ENCODE results near the gene CDX4. TPM values are rescaled to one million over a fixed set of nuclear protein-coding genes. Genes with fewer than 3 reads are reported as not detected.

CDX4 gene
- not detected for total RNA-seq
- not detected for total RNA-seq (2013)

DNA sequence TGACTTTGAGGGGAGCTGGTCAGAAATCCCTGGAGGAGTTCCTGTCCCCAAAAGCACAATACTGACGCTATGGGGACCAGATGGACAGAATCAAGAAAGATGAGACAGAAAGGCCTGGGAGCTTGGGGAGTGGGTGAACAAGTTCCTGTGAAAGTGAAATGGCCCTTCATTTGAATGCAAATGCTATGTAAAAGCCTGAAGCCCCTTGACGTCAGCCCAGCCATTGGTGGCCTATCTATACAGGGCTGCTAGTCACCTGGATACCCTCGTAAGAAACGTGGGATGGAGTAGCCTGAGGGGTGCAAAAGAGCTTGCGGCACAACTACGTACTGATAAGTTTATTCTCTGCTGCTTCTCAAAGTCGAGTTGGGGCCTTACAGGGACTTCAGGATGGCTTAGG, at the start of gene CDX4:
CDX4 (plus strand) TSS at position 223 of the 400 bp plus-strand sequence. CDS start 201 bp downstream, outside the sequence.
- no peak for ATAC-seq
- H3K4me1 ChIP-seq (ENCODE audit: control insufficient read depth, insufficient read depth, low read length): no peaks in the 10 kb centered on the region
- H3K27ac ChIP-seq (ENCODE audit: low read length): no peak within 1 kb of the TSS
- H3K4me3 Mint-ChIP-seq: no peak within 1 kb of the TSS
- H3K27me3 ChIP-seq (ENCODE audit: control insufficient read depth, insufficient read depth, low read length): peaks cover 5% of the 10 kb centered on the region
- TF ChIP-seq CTCF (IDR thresholded peaks at IDR 0.05): no peak
- WGBS (ENCODE audit: insufficient coverage): 38% methylated on average over 7 of the region's 7 CpGs
- no peak for DNase-seq
- H3K27ac Mint-ChIP-seq: no peak within 1 kb of the TSS
- no peaks in the 10 kb centered on the region for H3K36me3 Mint-ChIP-seq
- H3K9me3 Mint-ChIP-seq: no peaks in the 10 kb centered on the region
- peaks cover 23 to 61% of the 10 kb centered on the region in 2 donors for H3K27me3 Mint-ChIP-seq (ENCODE audit: low read depth in 2 of 2)
- intact Hi-C loops (cut with micrococcal nuclease): no loop called here
- H3K4me1 Mint-ChIP-seq: no peaks in the 10 kb centered on the region
- H3K4me3 ChIP-seq (ENCODE audit: low read length): no peak within 1 kb of the TSS
- H3K36me3 ChIP-seq (ENCODE audit: control insufficient read depth, insufficient read depth, low read length): no peaks in the 10 kb centered on the region
- no peaks in the 10 kb centered on the region for H3K9me3 ChIP-seq (ENCODE audit: control insufficient read depth, insufficient read depth, low read length)

- no peaks in the 10 kb centered on the region for H3K9me3 ChIP-seq (ENCODE audit: control insufficient read depth, insufficient read depth, low read length)
- 83% methylated on average over 2 of the region's 2 CpGs for WGBS (ENCODE audit: insufficient coverage)
- TF ChIP-seq CTCF (IDR thresholded peaks at IDR 0.05): no peak
- Mint-ChIP-seq H3K27me3 (ENCODE audit: low read depth in 2 of 2) (peaks cover 0 to 21% of the 10 kb centered on the region in 2 donors), H3K9me3 (no peaks in the 10 kb centered on the region), H3K4me3 (no peak overlapping the region), H3K27ac (no peak overlapping the region), H3K4me1 (no peaks in the 10 kb centered on the region), H3K36me3 (no peaks in the 10 kb centered on the region)
- H3K27ac ChIP-seq (ENCODE audit: low read length): no peak overlapping the region
- no peak for DNase-seq
- no peaks in the 10 kb centered on the region for H3K36me3 ChIP-seq (ENCODE audit: control insufficient read depth, insufficient read depth, low read length)
- no peaks in the 10 kb centered on the region for H3K27me3 ChIP-seq (ENCODE audit: control insufficient read depth, insufficient read depth, low read length)
- no peak for ATAC-seq
- no peaks in the 10 kb centered on the region for H3K4me1 ChIP-seq (ENCODE audit: control insufficient read depth, insufficient read depth, low read length)
- intact Hi-C loops (cut with micrococcal nuclease): no loop called here
- no peak overlapping the region for H3K4me3 ChIP-seq (ENCODE audit: low read length)
Observed at GRCh38 chrX:73398185-73398914, 48.5 kb upstream of the CDX4 start.

DNA sequence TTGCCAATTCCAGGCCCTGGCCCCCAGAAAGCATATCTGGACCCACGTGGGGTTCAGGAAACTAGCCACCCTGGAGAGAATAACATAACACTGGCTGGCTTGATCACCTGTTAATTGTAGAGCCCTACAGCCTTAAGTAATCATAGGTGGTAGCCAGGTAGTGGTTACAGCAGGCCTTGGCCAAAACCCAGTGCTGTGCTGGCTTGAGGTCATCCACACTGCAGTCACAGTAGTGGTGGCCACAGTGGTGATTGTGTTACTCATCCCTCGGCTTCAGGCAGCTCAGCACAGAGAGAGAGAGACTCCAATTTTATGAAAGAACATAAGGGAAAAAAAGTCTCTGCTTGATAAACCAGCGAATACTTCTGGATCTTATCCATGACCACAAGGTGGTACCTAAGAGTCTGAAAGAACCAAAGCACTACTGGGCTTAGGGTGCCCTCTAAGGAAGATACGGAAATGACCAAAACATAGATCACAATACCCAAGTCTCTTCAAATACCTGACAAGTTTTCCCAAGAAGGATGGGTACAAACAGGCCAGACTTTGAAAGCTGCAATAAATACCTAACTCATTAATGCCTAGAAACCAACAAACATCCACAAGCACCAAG, 46.6 kb upstream of the CDX4 start:
- TF ChIP-seq CTCF (IDR thresholded peaks at IDR 0.05): no peak
- H3K9me3 Mint-ChIP-seq: no peaks in the 10 kb centered on the region
- H3K27me3 ChIP-seq (ENCODE audit: control insufficient read depth, insufficient read depth, low read length): no peaks in the 10 kb centered on the region
- H3K4me3 Mint-ChIP-seq: no peak overlapping the region
- H3K27me3 Mint-ChIP-seq (ENCODE audit: low read depth in 2 of 2): peaks cover 0 to 21% of the 10 kb centered on the region in 2 donors
- no peak overlapping the region for H3K27ac Mint-ChIP-seq
- no peaks in the 10 kb centered on the region for H3K36me3 ChIP-seq (ENCODE audit: control insufficient read depth, insufficient read depth, low read length)
- H3K4me1 Mint-ChIP-seq: no peaks in the 10 kb centered on the region
- no peak overlapping the region for H3K27ac ChIP-seq (ENCODE audit: low read length)
- intact Hi-C loops (cut with micrococcal nuclease): no loop called here
- ATAC-seq (no peak), DNase-seq (no peak)
- no peak overlapping the region for H3K4me3 ChIP-seq (ENCODE audit: low read length)
- no peaks in the 10 kb centered on the region for H3K9me3 ChIP-seq (ENCODE audit: control insufficient read depth, insufficient read depth, low read length)
- no peaks in the 10 kb centered on the region for H3K4me1 ChIP-seq (ENCODE audit: control insufficient read depth, insufficient read depth, low read length)
- no peaks in the 10 kb centered on the region for H3K36me3 Mint-ChIP-seq
- WGBS (ENCODE audit: insufficient coverage): 81% methylated on average over 4 of the region's 4 CpGs

Measured in natural killer cell (primary cell).